ENCODE measurements around the gene SNAI1.
"Not testable (repeated sequence)": the region's sequence is repeated elsewhere in the genome, so short reads cannot be mapped to it uniquely, and the experiment has no call there.

SNAI1 gene

GRCh38 chr20:49982346-49983122, at the start of gene SNAI1:
TSS of gene SNAI1 (plus strand) at chr20:49982980. CDS start at chr20:49983060, 80 bp downstream.
- DNase-seq (ENCODE audit: low spot score): peak; percentile 74

GRCh38 chr20:49935746-49936152, 47.0 kb upstream of the SNAI1 start:
- DNase-seq (ENCODE audit: low spot score): no peak

GRCh38 chr20:49936153-49937026, 46.4 kb upstream of the SNAI1 start, which contains the start of gene RNF114:
TSS of gene RNF114 (plus strand) at chr20:49936397. CDS start at chr20:49936413, 16 bp downstream.
- DNase-seq (ENCODE audit: low spot score): peak; percentile 92

GRCh38 chr20:49937027-49937929, 45.5 kb upstream of the SNAI1 start:
- peak; percentile 26 for DNase-seq (ENCODE audit: low spot score)

GRCh38 chr20:49938173-49939163, 44.3 kb upstream of the SNAI1 start:
- peak; percentile 69 for DNase-seq (ENCODE audit: low spot score)

- no peak for DNase-seq (ENCODE audit: low spot score)
Observed at GRCh38 chr20:49941456-49941855, 41.3 kb upstream of the SNAI1 start.

GRCh38 chr20:49942303-49942702, 40.5 kb upstream of the SNAI1 start:
- DNase-seq (ENCODE audit: low spot score): no peak

- no peak for DNase-seq (ENCODE audit: low spot score)
Observed at GRCh38 chr20:49942942-49943341, 39.8 kb upstream of the SNAI1 start.

GRCh38 chr20:49945306-49945700, 37.5 kb upstream of the SNAI1 start:
- DNase-seq (ENCODE audit: low spot score): no peak

- DNase-seq (ENCODE audit: low spot score): no peak
Observed at GRCh38 chr20:49945701-49946477, 36.9 kb upstream of the SNAI1 start.

GRCh38 chr20:49948178-49948577, 34.6 kb upstream of the SNAI1 start:
- DNase-seq (ENCODE audit: low spot score): no peak

- no peak for DNase-seq (ENCODE audit: low spot score)
Observed at GRCh38 chr20:49948809-49949507, 33.8 kb upstream of the SNAI1 start.

- no peak for DNase-seq (ENCODE audit: low spot score)
Observed at GRCh38 chr20:49951151-49951550, 31.6 kb upstream of the SNAI1 start.

- no peak for DNase-seq (ENCODE audit: low spot score)
Observed at GRCh38 chr20:49955167-49955566, 27.6 kb upstream of the SNAI1 start.

GRCh38 chr20:49955830-49956396, 26.9 kb upstream of the SNAI1 start:
- not testable (repeated sequence) for DNase-seq (ENCODE audit: low spot score)

- no peak for DNase-seq (ENCODE audit: low spot score)
Observed at GRCh38 chr20:49956689-49957088, 26.1 kb upstream of the SNAI1 start.

GRCh38 chr20:49957089-49957938, 25.5 kb upstream of the SNAI1 start:
- peak; percentile 84 for DNase-seq (ENCODE audit: low spot score)

- no peak for DNase-seq (ENCODE audit: low spot score)
Observed at GRCh38 chr20:49961413-49961812, 21.4 kb upstream of the SNAI1 start.

All from cerebellar cortex (tissue), 1 donor.